Measurements from ENCODE around the gene ZNF511. TPM values are rescaled to one million over a fixed set of nuclear protein-coding genes. Genes with fewer than 3 reads are reported as not detected.

ZNF511 gene
- total and polyA plus RNA-seq, 2 experiments from 2014 or later = 12.6 to 59.5 TPM

- no peak for DNase-seq
- H3K4me3 ChIP-seq = no peak overlapping the region
- no peaks in the 10 kb centered on the region for H3K27me3 ChIP-seq (replicated peaks; ENCODE audit: insufficient read depth)
- H3K4me2 ChIP-seq (ENCODE audit: unreplicated experiment) = no peak overlapping the region
- no peak overlapping the region for H2AFZ ChIP-seq
- in situ Hi-C loops (cut with MboI) = no loop called here
- 88 to 89% methylated on average over 17 of the region's 17 CpGs for WGBS, 2 experiments (ENCODE audit: low coverage in 1 of 2, low lambda C conversion rate in 2 of 2, missing lambda C conversion rate in 2 of 2)
- no peaks in the 10 kb centered on the region for H3K9me2 ChIP-seq (ENCODE audit: insufficient read depth)
- 0 out of 2 replicates have a peak, but pooled peaks cover 3% of the 10 kb centered on the region for H3F3A ChIP-seq (ENCODE audit: insufficient read depth)
- H3K79me2 ChIP-seq (ENCODE audit: insufficient read depth) = no peaks in the 10 kb centered on the region
- no peak overlapping the region for H3K9ac ChIP-seq
- no peaks in the 10 kb centered on the region for H3K36me3 ChIP-seq (ENCODE audit: low read depth)
- H4K20me1 ChIP-seq (ENCODE audit: insufficient read depth) = no peaks in the 10 kb centered on the region
- TF ChIP-seq EZH2phosphoT487 (IDR thresholded peaks at IDR 0.05; ENCODE audit: insufficient read depth, low read depth) (no peak), EZH2 (IDR thresholded peaks at IDR 0.05; ENCODE audit: insufficient read depth, poor library complexity, severe bottlenecking) (no peak)
- H3K4me1 ChIP-seq (ENCODE audit: insufficient read depth) = no peaks in the 10 kb centered on the region
- no peaks in the 10 kb centered on the region for H3K9me3 ChIP-seq (ENCODE audit: low read depth)
- no peak overlapping the region for H3K27ac ChIP-seq
Observed at GRCh38 chr10:133359972-133360610, 51.4 kb downstream of the ZNF511 start.

GRCh38 chr10:133361227-133361626 is 52.5 kb downstream of the ZNF511 start:
- H3K36me3 ChIP-seq (ENCODE audit: low read depth) = no peaks in the 10 kb centered on the region; the same call in 1 of the 2 replicates
- in situ Hi-C loops (cut with MboI) = no loop called here
- no peaks in the 10 kb centered on the region for H3K27me3 ChIP-seq (replicated peaks; ENCODE audit: insufficient read depth)
- H4K20me1 ChIP-seq (ENCODE audit: insufficient read depth) = no peaks in the 10 kb centered on the region
- no peaks in the 10 kb centered on the region for H3K9me2 ChIP-seq (ENCODE audit: insufficient read depth)
- H2AFZ ChIP-seq = no peak overlapping the region
- H3K79me2 ChIP-seq (ENCODE audit: insufficient read depth) = no peaks in the 10 kb centered on the region
- DNase-seq = no peak
- H3K4me2 ChIP-seq (ENCODE audit: unreplicated experiment) = no peak overlapping the region
- H3K4me1 ChIP-seq (ENCODE audit: insufficient read depth) = no peaks in the 10 kb centered on the region
- H3K9ac ChIP-seq = no peak overlapping the region
- WGBS, 2 experiments (ENCODE audit: low coverage in 1 of 2, low lambda C conversion rate in 2 of 2, missing lambda C conversion rate in 2 of 2) = 79 to 86% methylated on average over 5 of the region's 5 CpGs
- no peak for TF ChIP-seq EZH2phosphoT487 (IDR thresholded peaks at IDR 0.05; ENCODE audit: insufficient read depth, low read depth)
- no peak for TF ChIP-seq EZH2 (IDR thresholded peaks at IDR 0.05; ENCODE audit: insufficient read depth, poor library complexity, severe bottlenecking)
- H3F3A ChIP-seq (ENCODE audit: insufficient read depth) = 0 out of 2 replicates have a peak, but pooled peaks cover 3% of the 10 kb centered on the region
- H3K27ac ChIP-seq = no peak overlapping the region
- H3K9me3 ChIP-seq (ENCODE audit: low read depth) = no peaks in the 10 kb centered on the region
- H3K4me3 ChIP-seq = no peak overlapping the region

GRCh38 chr10:133361773-133362441 is 53.2 kb downstream of the ZNF511 start:
- no peak for TF ChIP-seq EZH2 (IDR thresholded peaks at IDR 0.05; ENCODE audit: insufficient read depth, poor library complexity, severe bottlenecking)
- H3K9me2 ChIP-seq (ENCODE audit: insufficient read depth) = no peaks in the 10 kb centered on the region
- no peaks in the 10 kb centered on the region for H3K9me3 ChIP-seq (ENCODE audit: low read depth)
- no peak overlapping the region for H3K4me2 ChIP-seq (ENCODE audit: unreplicated experiment)
- H3K4me1 ChIP-seq (ENCODE audit: insufficient read depth) = no peaks in the 10 kb centered on the region
- H3K9ac ChIP-seq = no peak overlapping the region
- H4K20me1 ChIP-seq (ENCODE audit: insufficient read depth) = no peaks in the 10 kb centered on the region
- H3K4me3 ChIP-seq = no peak overlapping the region
- H3K27ac ChIP-seq = no peak overlapping the region
- peaks cover 1% of the 10 kb centered on the region; the same call in 1 of the 2 replicates for H3K36me3 ChIP-seq (ENCODE audit: low read depth)
- 76 to 80% methylated on average over 18 of the region's 18 CpGs for WGBS, 2 experiments (ENCODE audit: low coverage in 1 of 2, low lambda C conversion rate in 2 of 2, missing lambda C conversion rate in 2 of 2)
- H3K79me2 ChIP-seq (ENCODE audit: insufficient read depth) = no peaks in the 10 kb centered on the region
- no peaks in the 10 kb centered on the region for H3K27me3 ChIP-seq (replicated peaks; ENCODE audit: insufficient read depth)
- 0 out of 2 replicates have a peak, but pooled peaks cover 3% of the 10 kb centered on the region for H3F3A ChIP-seq (ENCODE audit: insufficient read depth)
- in situ Hi-C loops (cut with MboI) = no loop called here
- no peak overlapping the region for H2AFZ ChIP-seq
- DNase-seq = no peak

Small RNA genes lying within 50 kb of the gene (small RNA-seq; reads per million reads assigned to genes)
- gene BANF1P2 (ENCODE audit: low read depth, low replicate concordance) = not detected

Other genes starting within 250 kb of the ZNF511 start
- gene ADGRA1, start 221.0 kb upstream of the ZNF511 start, total RNA-seq (2014; rRNA removed; shearing (Covaris generic)) = not detected in 2 replicates
- gene ADGRA1, start 221.0 kb upstream of the ZNF511 start, polyA plus RNA-seq (2016; fragmentation: Nextera tagmentation; extraction: Ambion mirVana) = not detected in 2 replicates
- gene KNDC1, start 148.7 kb upstream of the ZNF511 start, total RNA-seq (2014; rRNA removed; shearing (Covaris generic)) = 0.54 and 0.76 TPM in 2 replicates
- gene KNDC1, start 148.7 kb upstream of the ZNF511 start, polyA plus RNA-seq (2016; fragmentation: Nextera tagmentation; extraction: Ambion mirVana) = 0.37 and 0.44 TPM in 2 replicates
- gene UTF1, start 78.7 kb upstream of the ZNF511 start, total RNA-seq (2014; rRNA removed; shearing (Covaris generic)) = not detected in 2 replicates
- not detected in 2 replicates for gene UTF1, start 78.7 kb upstream of the ZNF511 start, polyA plus RNA-seq (2016; fragmentation: Nextera tagmentation; extraction: Ambion mirVana)
- gene VENTX, start 71.1 kb upstream of the ZNF511 start, total RNA-seq (2014; rRNA removed; shearing (Covaris generic)) = not detected in 2 replicates
- gene VENTX, start 71.1 kb upstream of the ZNF511 start, polyA plus RNA-seq (2016; fragmentation: Nextera tagmentation; extraction: Ambion mirVana) = not detected in 2 replicates
- 0.25 and 0.76 TPM in 2 replicates for gene ADAM8, start 32.0 kb upstream of the ZNF511 start, total RNA-seq (2014; rRNA removed; shearing (Covaris generic))
- gene ADAM8, start 32.0 kb upstream of the ZNF511 start, polyA plus RNA-seq (2016; fragmentation: Nextera tagmentation; extraction: Ambion mirVana) = 0.19 TPM in 1 of 2 replicates, not detected in the other
- 50.3 and 53.9 TPM in 2 replicates for gene TUBGCP2, start within 50 bp of the ZNF511 start, total RNA-seq (2014; rRNA removed; shearing (Covaris generic))
- gene TUBGCP2, start within 50 bp of the ZNF511 start, polyA plus RNA-seq (2016; fragmentation: Nextera tagmentation; extraction: Ambion mirVana) = 35.3 and 39.7 TPM in 2 replicates
- gene CALY, start 28.0 kb downstream of the ZNF511 start, total RNA-seq (2014; rRNA removed; shearing (Covaris generic)) = 0.86 TPM in 1 of 2 replicates, not detected in the other
- gene CALY, start 28.0 kb downstream of the ZNF511 start, polyA plus RNA-seq (2016; fragmentation: Nextera tagmentation; extraction: Ambion mirVana) = not detected in 2 replicates
- not detected in 2 replicates for gene PRAP1, start 38.5 kb downstream of the ZNF511 start, total RNA-seq (2014; rRNA removed; shearing (Covaris generic))
- not detected in 2 replicates for gene PRAP1, start 38.5 kb downstream of the ZNF511 start, polyA plus RNA-seq (2016; fragmentation: Nextera tagmentation; extraction: Ambion mirVana)
- 19.5 and 24.5 TPM in 2 replicates for gene FUOM, start 49.1 kb downstream of the ZNF511 start, total RNA-seq (2014; rRNA removed; shearing (Covaris generic))
- 20.9 and 21.5 TPM in 2 replicates for gene FUOM, start 49.1 kb downstream of the ZNF511 start, polyA plus RNA-seq (2016; fragmentation: Nextera tagmentation; extraction: Ambion mirVana)
- gene ECHS1, start 64.4 kb downstream of the ZNF511 start, total RNA-seq (2014; rRNA removed; shearing (Covaris generic)) = 76.1 and 82.2 TPM in 2 replicates
- gene ECHS1, start 64.4 kb downstream of the ZNF511 start, polyA plus RNA-seq (2016; fragmentation: Nextera tagmentation; extraction: Ambion mirVana) = 147 and 150 TPM in 2 replicates
- gene PAOX, start 70.3 kb downstream of the ZNF511 start, total RNA-seq (2014; rRNA removed; shearing (Covaris generic)) = 4.1 and 5.8 TPM in 2 replicates
- gene PAOX, start 70.3 kb downstream of the ZNF511 start, polyA plus RNA-seq (2016; fragmentation: Nextera tagmentation; extraction: Ambion mirVana) = 4.5 TPM in 2 replicates
- 22.8 and 26.1 TPM in 2 replicates for gene MTG1, start 85.2 kb downstream of the ZNF511 start, total RNA-seq (2014; rRNA removed; shearing (Covaris generic))
- 50.7 and 53.4 TPM in 2 replicates for gene MTG1, start 85.2 kb downstream of the ZNF511 start, polyA plus RNA-seq (2016; fragmentation: Nextera tagmentation; extraction: Ambion mirVana)
- 0.22 and 0.76 TPM in 2 replicates for gene SPRN, start 115.7 kb downstream of the ZNF511 start, total RNA-seq (2014; rRNA removed; shearing (Covaris generic))
- 0.32 and 0.34 TPM in 2 replicates for gene SPRN, start 115.7 kb downstream of the ZNF511 start, polyA plus RNA-seq (2016; fragmentation: Nextera tagmentation; extraction: Ambion mirVana)
- 0.65 and 2.1 TPM in 2 replicates for gene SCART1, start 145.0 kb downstream of the ZNF511 start, total RNA-seq (2014; rRNA removed; shearing (Covaris generic))
- 0.15 and 0.16 TPM in 2 replicates for gene SCART1, start 145.0 kb downstream of the ZNF511 start, polyA plus RNA-seq (2016; fragmentation: Nextera tagmentation; extraction: Ambion mirVana)
- gene CYP2E1, start 218.4 kb downstream of the ZNF511 start, total RNA-seq (2014; rRNA removed; shearing (Covaris generic)) = 15.4 TPM in 1 of 2 replicates, not detected in the other
- 0.31 and 0.79 TPM in 2 replicates for gene CYP2E1, start 218.4 kb downstream of the ZNF511 start, polyA plus RNA-seq (2016; fragmentation: Nextera tagmentation; extraction: Ambion mirVana)

All from GM23248 (cell line).